Ovary (tissue), 3 donors: ENCODE data around the gene ZNF524.

Source experiments
- EP300 ChIP-seq: sonication (generic); formaldehyde crosslinking; IDR thresholded peaks from one replicate; pipeline ENCODE4 v1.6.1; 2017; ENCODE audit warnings: antibody characterized with exemption
- TF ChIP-seq, protein P1 (sequence below), 3 donors: fragments of 450-650 bp in 2 of 3; fragments of 200-600 bp in 1 of 3; IDR thresholded peaks; one replicate each; pipeline versions ENCODE4 v1.5.1 to v1.8.0; 2016 to 2022; ENCODE audit warnings: antibody characterized with exemption in 3 of 3, mild to moderate bottlenecking in 1 of 3
- donor health status: DM: no; HTN: no; CAD: no.

DNA sequence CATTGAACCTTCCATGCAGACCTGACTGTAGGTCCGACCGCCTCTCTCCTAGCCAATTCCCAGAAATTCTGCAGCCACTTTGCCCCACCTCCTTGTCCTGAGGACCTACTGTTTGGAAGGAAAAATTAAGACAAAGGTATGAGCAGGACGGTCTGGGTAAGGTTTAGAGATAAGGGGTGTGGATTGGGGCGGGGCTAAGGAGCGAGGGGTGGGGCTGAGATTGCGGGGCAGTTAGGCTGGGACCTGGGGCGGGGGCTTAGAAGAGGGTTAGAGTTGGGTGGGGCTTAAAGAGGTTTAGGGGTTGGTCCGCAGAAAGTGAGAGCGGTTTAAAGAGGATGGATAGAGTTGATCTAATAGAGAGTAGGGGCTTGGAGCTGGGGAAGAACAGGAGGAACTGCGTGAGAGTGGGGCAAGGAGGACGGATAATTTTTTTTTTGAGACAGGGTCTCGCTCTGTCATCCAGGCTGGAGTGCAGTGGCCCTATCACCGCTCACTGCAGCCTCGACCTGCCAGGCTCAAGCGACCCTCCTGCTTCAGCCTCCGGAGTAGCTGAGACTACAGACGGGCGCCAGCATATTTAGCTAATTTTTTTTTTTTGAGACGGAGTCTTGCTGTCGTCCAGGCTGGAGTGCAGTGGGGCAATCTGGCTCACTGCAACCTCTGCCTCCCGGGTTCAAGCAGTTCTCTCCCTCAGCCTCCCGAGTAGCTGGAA lies 3.6 kb downstream of the ZNF524 start:
- TF ChIP-seq, protein P1, sequence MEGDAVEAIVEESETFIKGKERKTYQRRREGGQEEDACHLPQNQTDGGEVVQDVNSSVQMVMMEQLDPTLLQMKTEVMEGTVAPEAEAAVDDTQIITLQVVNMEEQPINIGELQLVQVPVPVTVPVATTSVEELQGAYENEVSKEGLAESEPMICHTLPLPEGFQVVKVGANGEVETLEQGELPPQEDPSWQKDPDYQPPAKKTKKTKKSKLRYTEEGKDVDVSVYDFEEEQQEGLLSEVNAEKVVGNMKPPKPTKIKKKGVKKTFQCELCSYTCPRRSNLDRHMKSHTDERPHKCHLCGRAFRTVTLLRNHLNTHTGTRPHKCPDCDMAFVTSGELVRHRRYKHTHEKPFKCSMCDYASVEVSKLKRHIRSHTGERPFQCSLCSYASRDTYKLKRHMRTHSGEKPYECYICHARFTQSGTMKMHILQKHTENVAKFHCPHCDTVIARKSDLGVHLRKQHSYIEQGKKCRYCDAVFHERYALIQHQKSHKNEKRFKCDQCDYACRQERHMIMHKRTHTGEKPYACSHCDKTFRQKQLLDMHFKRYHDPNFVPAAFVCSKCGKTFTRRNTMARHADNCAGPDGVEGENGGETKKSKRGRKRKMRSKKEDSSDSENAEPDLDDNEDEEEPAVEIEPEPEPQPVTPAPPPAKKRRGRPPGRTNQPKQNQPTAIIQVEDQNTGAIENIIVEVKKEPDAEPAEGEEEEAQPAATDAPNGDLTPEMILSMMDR (IDR thresholded peaks at IDR 0.05): no peak
- no peak for TF ChIP-seq EP300
